ENCODE measurements around the gene INVS. TPM values are rescaled to one million over a fixed set of nuclear protein-coding genes. Genes with fewer than 3 reads are reported as not detected.
"Not testable (repeated sequence)": the region's sequence is repeated elsewhere in the genome, so short reads cannot be mapped to it uniquely, and the experiment has no call there.

INVS gene
- polyA plus RNA-seq = 10 to 100 TPM in 1 of 4 donors, 1 to 10 TPM in 3; 2.7 to 15.5 (median 6.4) TPM
- long read RNA-seq, donor 1, partial matches to known transcripts = 16 of 38 reads
- long read RNA-seq, donor 1, other reads (novel, unspliced or antisense) = 20 of 38 reads
- long read RNA-seq, donor 2, partial matches to known transcripts = 5 of 5 reads
- long read RNA-seq, donor 2, other reads (novel, unspliced or antisense) = 0 of 5 reads
- long read RNA-seq, donor 3 = 0 reads
- long read RNA-seq, donor 4 = 0 reads
- long read RNA-seq, donor 5 = 0 reads
- long read RNA-seq, donor 6 = 0 reads
- long read RNA-seq, donor 7 = 0 reads
- long read RNA-seq, donor 8 = 0 reads
- long read RNA-seq, donor 9 = 0 reads
- long read RNA-seq, donor 10, partial matches to known transcripts = 0 of 1 reads
- long read RNA-seq, donor 10, other reads (novel, unspliced or antisense) = 0 of 1 reads

- H3K4me1 ChIP-seq (ENCODE audit: control insufficient read depth in 3 of 3, insufficient read depth in 2 of 3, low read depth in 1 of 3, low read length in 2 of 3) = peaks cover 0 to 7% (median 4%) of the 10 kb centered on the region in 3 donors
- no peaks in the 10 kb centered on the region for H3K36me3 ChIP-seq (ENCODE audit: control insufficient read depth in 3 of 3, insufficient read depth in 2 of 3, low read depth in 1 of 3, low read length in 3 of 3)
- no peaks in the 10 kb centered on the region for H3K9me3 ChIP-seq (ENCODE audit: control insufficient read depth in 2 of 2, insufficient read depth in 1 of 2, low read depth in 1 of 2, low read length in 1 of 2)
- DNase-seq (peak; percentile 99 to 100), FAIRE-seq (no peak)
- no peaks in the 10 kb centered on the region for H3K27me3 ChIP-seq (ENCODE audit: control insufficient read depth in 3 of 3, insufficient read depth in 3 of 3, low read length in 3 of 3)
- peak within 1 kb of the TSS; percentile 72 to 97 (median 89) for H3K4me3 ChIP-seq (ENCODE audit: low read depth in 1 of 3, low read length in 3 of 3)
- WGBS, 3 donors = 0 to 1% (median 0%) methylated on average over 46 to 54 of the region's 54 CpGs
- peak within 1 kb of the TSS; percentile 94 to 99 (median 96) for H3K27ac ChIP-seq (ENCODE audit: low read depth in 1 of 3, low read length in 2 of 3)
Measured at GRCh38 chr9:100098887-100099721, at the start of gene INVS, which contains the start of gene ERP44. INVS (plus strand) TSS chr9:100099243; CDS start chr9:100104522, 5,279 bp downstream. ERP44 (minus strand) TSS chr9:100099000; CDS start chr9:100098840, 160 bp downstream.

- Histone ChIP-seq H3K36me3 (ENCODE audit: control insufficient read depth in 3 of 3, insufficient read depth in 2 of 3, low read depth in 1 of 3, low read length in 3 of 3) (peaks cover 2 to 6% (median 4%) of the 10 kb centered on the region in 3 donors), H3K4me1 (ENCODE audit: control insufficient read depth in 3 of 3, insufficient read depth in 2 of 3, low read depth in 1 of 3, low read length in 2 of 3) (no peaks in the 10 kb centered on the region), H3K27me3 (ENCODE audit: control insufficient read depth in 3 of 3, insufficient read depth in 3 of 3, low read length in 3 of 3) (no peaks in the 10 kb centered on the region), H3K4me3 (ENCODE audit: low read depth in 1 of 3, low read length in 3 of 3) (no peak overlapping the region), H3K9me3 (ENCODE audit: control insufficient read depth in 2 of 2, insufficient read depth in 1 of 2, low read depth in 1 of 2, low read length in 1 of 2) (no peaks in the 10 kb centered on the region), H3K27ac (ENCODE audit: low read depth in 1 of 3, low read length in 2 of 3) (no peak overlapping the region)
- FAIRE-seq (peak; percentile 89), DNase-seq (no peak)
- WGBS, 3 donors = 71 to 94% (median 93%) methylated on average over 1 of the region's 1 CpG
Measured at GRCh38 chr9:100049551-100049950, 49.5 kb upstream of the INVS start.

GRCh38 chr9:100052375-100052774 lies 46.7 kb upstream of the INVS start:
- WGBS, 3 donors = 46 to 65% (median 59%) methylated on average over 6 of the region's 6 CpGs
- no peaks in the 10 kb centered on the region for H3K27me3 ChIP-seq (ENCODE audit: control insufficient read depth in 3 of 3, insufficient read depth in 3 of 3, low read length in 3 of 3)
- H3K36me3 ChIP-seq (ENCODE audit: control insufficient read depth in 3 of 3, insufficient read depth in 2 of 3, low read depth in 1 of 3, low read length in 3 of 3) = peaks cover 5 to 6% (median 6%) of the 10 kb centered on the region in 3 donors
- H3K27ac ChIP-seq (ENCODE audit: low read depth in 1 of 3, low read length in 2 of 3) = no peak overlapping the region
- peaks cover 0 to 6% (median 0%) of the 10 kb centered on the region in 3 donors for H3K4me1 ChIP-seq (ENCODE audit: control insufficient read depth in 3 of 3, insufficient read depth in 2 of 3, low read depth in 1 of 3, low read length in 2 of 3)
- DNase-seq (no peak), FAIRE-seq (no peak)
- no peaks in the 10 kb centered on the region for H3K9me3 ChIP-seq (ENCODE audit: control insufficient read depth in 2 of 2, insufficient read depth in 1 of 2, low read depth in 1 of 2, low read length in 1 of 2)
- H3K4me3 ChIP-seq (ENCODE audit: low read depth in 1 of 3, low read length in 3 of 3) = no peak overlapping the region

GRCh38 chr9:100056561-100056960 lies 42.5 kb upstream of the INVS start:
- no peaks in the 10 kb centered on the region for H3K9me3 ChIP-seq (ENCODE audit: control insufficient read depth in 2 of 2, insufficient read depth in 1 of 2, low read depth in 1 of 2, low read length in 1 of 2)
- H3K4me3 ChIP-seq (ENCODE audit: low read depth in 1 of 3, low read length in 3 of 3) = no peak overlapping the region
- no peak overlapping the region for H3K27ac ChIP-seq (ENCODE audit: low read depth in 1 of 3, low read length in 2 of 3)
- H3K27me3 ChIP-seq (ENCODE audit: control insufficient read depth in 3 of 3, insufficient read depth in 3 of 3, low read length in 3 of 3) = no peaks in the 10 kb centered on the region
- peaks cover 3 to 8% (median 4%) of the 10 kb centered on the region in 3 donors for H3K36me3 ChIP-seq (ENCODE audit: control insufficient read depth in 3 of 3, insufficient read depth in 2 of 3, low read depth in 1 of 3, low read length in 3 of 3)
- no peak for FAIRE-seq
- 91 to 94% (median 94%) methylated on average over 2 of the region's 2 CpGs for WGBS, 3 donors
- peaks cover 0 to 6% (median 0%) of the 10 kb centered on the region in 3 donors for H3K4me1 ChIP-seq (ENCODE audit: control insufficient read depth in 3 of 3, insufficient read depth in 2 of 3, low read depth in 1 of 3, low read length in 2 of 3)
- DNase-seq = peak in 1 of 2 donors; percentile 9

- Histone ChIP-seq H3K4me1 (ENCODE audit: control insufficient read depth in 3 of 3, insufficient read depth in 2 of 3, low read depth in 1 of 3, low read length in 2 of 3) (peaks cover 0 to 8% (median 0%) of the 10 kb centered on the region in 3 donors), H3K36me3 (ENCODE audit: control insufficient read depth in 3 of 3, insufficient read depth in 2 of 3, low read depth in 1 of 3, low read length in 3 of 3) (peaks cover 3 to 8% (median 4%) of the 10 kb centered on the region in 3 donors), H3K9me3 (ENCODE audit: control insufficient read depth in 2 of 2, insufficient read depth in 1 of 2, low read depth in 1 of 2, low read length in 1 of 2) (no peaks in the 10 kb centered on the region), H3K27me3 (ENCODE audit: control insufficient read depth in 3 of 3, insufficient read depth in 3 of 3, low read length in 3 of 3) (no peaks in the 10 kb centered on the region), H3K27ac (ENCODE audit: low read depth in 1 of 3, low read length in 2 of 3) (no peak overlapping the region), H3K4me3 (ENCODE audit: low read depth in 1 of 3, low read length in 3 of 3) (no peak overlapping the region)
- FAIRE-seq = no peak
- DNase-seq = no peak
Measured at GRCh38 chr9:100057624-100058023, 41.4 kb upstream of the INVS start.

GRCh38 chr9:100058699-100059579 lies 40.1 kb upstream of the INVS start:
- peaks cover 3 to 8% (median 4%) of the 10 kb centered on the region in 3 donors for H3K36me3 ChIP-seq (ENCODE audit: control insufficient read depth in 3 of 3, insufficient read depth in 2 of 3, low read depth in 1 of 3, low read length in 3 of 3)
- FAIRE-seq (no peak), DNase-seq (no peak)
- peaks cover 0 to 15% (median 0%) of the 10 kb centered on the region in 3 donors for H3K4me1 ChIP-seq (ENCODE audit: control insufficient read depth in 3 of 3, insufficient read depth in 2 of 3, low read depth in 1 of 3, low read length in 2 of 3)
- 87 to 97% (median 95%) methylated on average over 4 of the region's 4 CpGs for WGBS, 3 donors
- no peak overlapping the region for H3K4me3 ChIP-seq (ENCODE audit: low read depth in 1 of 3, low read length in 3 of 3)
- H3K27me3 ChIP-seq (ENCODE audit: control insufficient read depth in 3 of 3, insufficient read depth in 3 of 3, low read length in 3 of 3) = no peaks in the 10 kb centered on the region
- no peak overlapping the region for H3K27ac ChIP-seq (ENCODE audit: low read depth in 1 of 3, low read length in 2 of 3)
- H3K9me3 ChIP-seq (ENCODE audit: control insufficient read depth in 2 of 2, insufficient read depth in 1 of 2, low read depth in 1 of 2, low read length in 1 of 2) = no peaks in the 10 kb centered on the region

GRCh38 chr9:100062683-100063082 lies 36.4 kb upstream of the INVS start:
- not testable (repeated sequence) for H3K27me3 ChIP-seq (ENCODE audit: control insufficient read depth in 3 of 3, insufficient read depth in 3 of 3, low read length in 3 of 3); H3K9me3 ChIP-seq (ENCODE audit: control insufficient read depth in 2 of 2, insufficient read depth in 1 of 2, low read depth in 1 of 2, low read length in 1 of 2); H3K4me1 ChIP-seq (ENCODE audit: control insufficient read depth in 3 of 3, insufficient read depth in 2 of 3, low read depth in 1 of 3, low read length in 2 of 3); H3K4me3 ChIP-seq (ENCODE audit: low read depth in 1 of 3, low read length in 3 of 3); DNase-seq; FAIRE-seq; H3K36me3 ChIP-seq (ENCODE audit: control insufficient read depth in 3 of 3, insufficient read depth in 2 of 3, low read depth in 1 of 3, low read length in 3 of 3); H3K27ac ChIP-seq (ENCODE audit: low read depth in 1 of 3, low read length in 2 of 3)
- 45 to 83% (median 78%) methylated on average over 1 of the region's 1 CpG for WGBS, 3 donors

All from small intestine (tissue), 16 donors.